ENCODE results near the gene CEP85L.
A peak's percentile ranks its signal among the peaks of the same experiment; 100 is the strongest.

CEP85L gene

GRCh38 chr6:118514689-118515088 lies 136.7 kb downstream of the CEP85L start:
- DNase-seq (ENCODE audit: low read depth in 2 of 2): no peak
- H3K4me3 ChIP-seq (replicated peaks in 1 of 2; ENCODE audit: low read depth in 2 of 2, low read length in 2 of 2): no peak overlapping the region
- TF ChIP-seq, protein P1, sequence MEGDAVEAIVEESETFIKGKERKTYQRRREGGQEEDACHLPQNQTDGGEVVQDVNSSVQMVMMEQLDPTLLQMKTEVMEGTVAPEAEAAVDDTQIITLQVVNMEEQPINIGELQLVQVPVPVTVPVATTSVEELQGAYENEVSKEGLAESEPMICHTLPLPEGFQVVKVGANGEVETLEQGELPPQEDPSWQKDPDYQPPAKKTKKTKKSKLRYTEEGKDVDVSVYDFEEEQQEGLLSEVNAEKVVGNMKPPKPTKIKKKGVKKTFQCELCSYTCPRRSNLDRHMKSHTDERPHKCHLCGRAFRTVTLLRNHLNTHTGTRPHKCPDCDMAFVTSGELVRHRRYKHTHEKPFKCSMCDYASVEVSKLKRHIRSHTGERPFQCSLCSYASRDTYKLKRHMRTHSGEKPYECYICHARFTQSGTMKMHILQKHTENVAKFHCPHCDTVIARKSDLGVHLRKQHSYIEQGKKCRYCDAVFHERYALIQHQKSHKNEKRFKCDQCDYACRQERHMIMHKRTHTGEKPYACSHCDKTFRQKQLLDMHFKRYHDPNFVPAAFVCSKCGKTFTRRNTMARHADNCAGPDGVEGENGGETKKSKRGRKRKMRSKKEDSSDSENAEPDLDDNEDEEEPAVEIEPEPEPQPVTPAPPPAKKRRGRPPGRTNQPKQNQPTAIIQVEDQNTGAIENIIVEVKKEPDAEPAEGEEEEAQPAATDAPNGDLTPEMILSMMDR (IDR thresholded peaks at IDR 0.05; ENCODE audit: low read depth, low read length): no peak

- no peak for DNase-seq (ENCODE audit: low read depth in 2 of 2)
- TF ChIP-seq, protein P1 (IDR thresholded peaks at IDR 0.05; ENCODE audit: low read depth, low read length): no peak
- H3K4me3 ChIP-seq (replicated peaks in 1 of 2; ENCODE audit: low read depth in 2 of 2, low read length in 2 of 2): no peak overlapping the region
Observed at GRCh38 chr6:118511930-118512715, 139.3 kb downstream of the CEP85L start.

GRCh38 chr6:118509009-118509617 lies 142.3 kb downstream of the CEP85L start:
- TF ChIP-seq, protein P1 (IDR thresholded peaks at IDR 0.05; ENCODE audit: low read depth, low read length): peak; percentile 76
- DNase-seq (ENCODE audit: low read depth in 2 of 2): peak; percentile 62 to 65
- no peak overlapping the region for H3K4me3 ChIP-seq (replicated peaks in 1 of 2; ENCODE audit: low read depth in 2 of 2, low read length in 2 of 2)

DNA sequence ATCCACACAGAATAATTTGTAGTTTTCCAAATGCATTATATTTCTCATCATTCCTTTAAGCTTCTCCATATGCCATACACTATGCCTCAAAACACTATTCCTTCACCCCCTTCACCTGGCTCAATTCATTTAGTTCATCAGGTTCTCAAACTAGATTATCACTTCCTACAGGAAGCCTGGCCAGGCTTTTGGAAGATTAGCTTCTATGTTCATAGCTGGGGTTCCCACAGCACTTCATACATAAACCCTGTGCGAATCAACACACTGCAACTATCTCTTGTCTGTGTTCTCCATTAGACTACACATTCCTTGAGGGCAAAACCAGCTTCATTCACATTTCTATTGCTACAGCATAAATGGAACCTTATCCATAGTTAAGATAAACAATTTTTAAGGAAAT lies 143.8 kb downstream of the CEP85L start:
- TF ChIP-seq, protein P1 (IDR thresholded peaks at IDR 0.05; ENCODE audit: low read depth, low read length): no peak
- no peak overlapping the region for H3K4me3 ChIP-seq (replicated peaks in 1 of 2; ENCODE audit: low read depth in 2 of 2, low read length in 2 of 2)
- DNase-seq (ENCODE audit: low read depth in 2 of 2): no peak

- no peak overlapping the region for H3K4me3 ChIP-seq (replicated peaks in 1 of 2; ENCODE audit: low read depth in 2 of 2, low read length in 2 of 2)
- TF ChIP-seq, protein P1 (IDR thresholded peaks at IDR 0.05; ENCODE audit: low read depth, low read length): no peak
- no peak for DNase-seq (ENCODE audit: low read depth in 2 of 2)
Observed at GRCh38 chr6:118506071-118506638, 145.2 kb downstream of the CEP85L start.

- DNase-seq (ENCODE audit: low read depth in 2 of 2): no peak
- TF ChIP-seq, protein P1 (IDR thresholded peaks at IDR 0.05; ENCODE audit: low read depth, low read length): no peak
- no peak overlapping the region for H3K4me3 ChIP-seq (replicated peaks in 1 of 2; ENCODE audit: low read depth in 2 of 2, low read length in 2 of 2)
Observed at GRCh38 chr6:118505656-118506055, 145.7 kb downstream of the CEP85L start.

Measured in cardiac fibroblast (primary cell).